Measurements from ENCODE around the gene GRXCR2.
"Not testable (repeated sequence)": the region's sequence is repeated elsewhere in the genome, so short reads cannot be mapped to it uniquely, and the experiment has no call there.

GRXCR2 gene

DNA sequence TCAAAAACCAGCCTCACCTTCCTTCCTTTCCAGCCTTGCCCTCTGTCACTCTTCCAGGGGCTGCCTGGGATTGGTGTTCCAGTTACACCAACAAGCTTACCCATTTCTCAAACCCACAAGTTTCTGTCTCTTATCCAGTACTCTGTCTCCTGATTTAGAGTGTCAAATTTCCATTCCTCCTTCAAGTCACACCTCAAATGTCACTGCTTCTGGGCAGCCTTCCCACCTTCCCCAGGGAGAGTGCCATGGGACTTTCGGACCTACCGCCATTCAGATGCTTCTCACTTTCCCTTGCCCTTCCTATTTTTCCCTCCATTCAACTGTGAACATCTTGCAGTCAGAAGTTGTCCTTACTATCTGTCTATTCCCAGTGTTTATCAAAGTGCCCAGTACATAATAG, 2.0 kb upstream of the GRXCR2 start:
- DNase-seq: no peak

DNA sequence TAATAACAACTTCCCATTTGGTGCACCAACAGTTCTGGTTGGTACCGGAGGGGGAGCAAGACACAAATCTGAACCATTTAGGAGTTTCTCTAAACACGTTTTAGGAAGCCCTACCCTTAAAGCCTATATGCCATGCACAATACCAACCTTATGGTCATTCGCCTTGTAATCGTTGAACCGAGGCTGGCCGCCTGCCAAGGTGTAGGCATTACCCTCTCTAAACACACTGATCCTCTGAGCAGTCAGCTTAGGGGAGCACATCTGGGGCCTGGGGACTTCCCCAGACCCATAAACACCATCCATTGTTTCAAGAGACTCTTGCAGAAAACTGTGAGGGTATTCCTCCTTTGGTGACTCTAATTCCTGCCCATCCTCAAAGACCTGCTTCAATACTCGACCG, 328 bp downstream of the GRXCR2 start:
- no peak for DNase-seq

DNA sequence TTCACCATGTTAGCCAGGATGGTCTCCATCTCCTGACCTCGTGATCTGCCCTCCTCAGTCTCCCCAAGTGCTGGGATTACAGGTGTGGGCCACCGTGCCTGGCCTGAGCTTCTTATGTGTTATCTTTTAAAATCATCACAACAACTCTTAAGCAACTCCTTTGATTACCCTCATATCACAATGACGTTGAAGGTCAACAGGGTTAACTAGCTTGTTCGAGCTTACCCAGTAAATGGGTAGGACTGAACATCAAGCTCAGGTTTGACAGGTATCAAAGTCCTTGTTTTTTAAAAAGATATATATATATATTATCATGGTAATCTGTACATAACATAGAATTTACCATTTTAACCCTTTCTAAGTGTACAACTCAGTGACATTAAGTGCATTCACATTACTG, 3.1 kb downstream of the GRXCR2 start:
- no peak for DNase-seq

DNA sequence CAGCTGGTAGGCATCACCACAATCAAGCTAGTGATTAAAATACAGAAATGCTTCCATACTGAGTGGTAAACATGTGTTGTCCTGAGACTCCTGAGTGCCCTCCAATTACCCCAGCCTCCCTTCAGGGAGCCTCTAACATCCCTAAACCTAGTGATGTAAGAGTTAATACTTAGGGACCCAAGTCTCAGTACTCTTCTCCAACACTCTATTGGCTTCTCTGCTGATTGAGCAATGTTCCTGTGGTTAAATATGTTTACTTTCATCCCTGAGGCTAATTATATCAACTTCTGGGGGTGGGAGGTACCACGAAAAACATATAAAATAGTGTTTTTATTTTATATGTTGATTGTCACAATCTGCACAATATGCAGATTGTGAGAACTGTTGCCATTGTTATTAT, 5.0 kb downstream of the GRXCR2 start:
- DNase-seq: no peak

DNA sequence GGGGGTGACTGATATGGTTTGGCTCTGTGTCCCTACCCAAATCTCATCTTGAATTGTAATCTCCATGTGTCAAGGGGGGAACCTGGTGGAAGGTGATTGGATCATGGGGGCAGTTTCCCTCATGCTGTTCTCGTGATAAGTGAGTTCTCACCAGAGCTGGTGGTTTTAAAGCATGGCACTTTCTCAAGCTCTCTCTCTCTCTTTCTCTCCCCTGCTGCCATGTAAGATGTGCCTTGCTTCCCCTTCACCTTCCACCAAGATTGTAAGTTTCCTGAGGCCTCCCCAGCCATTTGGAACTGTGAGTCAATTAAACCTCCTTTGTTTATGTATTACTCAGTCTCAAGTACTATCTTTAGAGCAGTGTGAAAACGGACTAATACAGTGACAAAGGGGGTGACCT, 8.4 kb downstream of the GRXCR2 start:
- DNase-seq: not testable (repeated sequence)

DNA sequence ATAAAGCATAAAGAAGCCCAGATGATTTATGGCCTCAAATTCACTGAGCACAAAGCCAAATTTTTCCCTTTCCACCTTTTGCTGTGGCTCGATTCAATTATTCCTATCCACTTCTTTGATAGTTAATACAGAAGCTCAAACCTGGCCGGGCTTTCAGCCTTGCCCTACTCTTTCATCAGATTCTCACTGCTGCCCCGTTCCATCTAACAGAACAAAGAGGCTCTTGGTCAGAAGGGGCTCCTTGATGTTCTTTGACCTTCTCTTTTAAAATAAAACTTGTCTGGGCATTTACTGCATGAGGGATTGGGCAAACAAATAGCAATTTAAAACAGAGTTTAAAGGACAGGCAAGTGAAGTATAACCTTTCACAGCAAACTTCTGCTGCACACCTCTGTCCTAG, 9.8 kb downstream of the GRXCR2 start:
- no peak for DNase-seq

DNA sequence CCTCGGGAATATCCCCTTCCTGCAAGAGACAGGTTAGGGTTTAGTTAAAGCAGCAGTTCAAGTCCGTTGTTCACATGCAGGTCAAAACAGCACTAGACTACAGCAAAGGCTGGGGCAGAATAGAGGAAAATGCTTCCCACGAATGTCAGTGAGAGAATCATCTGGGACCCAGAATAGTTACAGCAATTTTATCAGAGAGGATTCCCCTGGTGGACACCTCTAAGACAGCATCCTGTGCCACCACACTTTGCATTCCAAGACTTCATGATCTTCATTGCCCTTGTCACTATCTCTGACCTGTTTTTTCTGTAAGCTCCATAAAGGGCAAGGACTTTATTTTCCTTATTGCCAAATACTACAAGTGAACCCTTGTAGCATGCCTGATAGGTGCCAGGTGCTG, 12.9 kb downstream of the GRXCR2 start:
- DNase-seq: no peak

DNA sequence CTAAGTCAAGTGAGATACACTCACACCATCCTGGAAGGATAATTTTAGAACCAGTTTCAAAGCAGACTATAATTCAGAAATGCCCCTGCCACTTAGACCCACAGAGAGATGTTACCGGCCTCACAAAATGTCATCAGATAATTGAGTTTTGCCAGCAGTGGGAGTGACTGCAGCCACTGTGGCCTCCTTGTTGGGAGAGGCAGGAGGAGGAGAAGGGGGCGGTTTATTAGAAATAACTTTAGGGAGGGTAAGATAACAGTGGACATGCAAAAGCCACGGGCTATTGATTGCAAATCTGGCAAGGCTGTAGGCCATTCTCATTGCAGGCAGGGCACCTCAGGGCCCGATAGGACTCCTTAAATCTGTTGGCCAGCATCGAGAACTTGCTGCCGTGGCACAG, 13.4 kb downstream of the GRXCR2 start:
- no peak for DNase-seq

DNA sequence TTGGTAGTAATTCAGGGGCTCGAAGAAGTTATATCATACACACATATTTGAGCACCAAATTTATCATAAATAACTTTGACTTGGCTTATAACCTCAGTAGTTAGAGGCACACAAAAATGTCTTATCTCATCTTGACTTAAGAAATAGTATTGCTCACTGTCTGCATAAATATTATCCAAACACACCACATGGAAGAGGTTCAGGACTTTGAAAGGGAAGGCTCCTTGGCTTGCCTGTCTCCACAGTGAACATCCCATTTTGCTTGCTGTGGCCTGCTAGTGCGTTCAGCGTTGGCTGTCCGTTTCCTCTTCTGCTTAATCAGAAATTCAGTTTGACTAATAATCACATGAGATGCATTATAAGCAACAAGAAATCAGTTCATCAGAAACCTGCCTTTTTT, 13.9 kb downstream of the GRXCR2 start:
- no peak for DNase-seq

DNA sequence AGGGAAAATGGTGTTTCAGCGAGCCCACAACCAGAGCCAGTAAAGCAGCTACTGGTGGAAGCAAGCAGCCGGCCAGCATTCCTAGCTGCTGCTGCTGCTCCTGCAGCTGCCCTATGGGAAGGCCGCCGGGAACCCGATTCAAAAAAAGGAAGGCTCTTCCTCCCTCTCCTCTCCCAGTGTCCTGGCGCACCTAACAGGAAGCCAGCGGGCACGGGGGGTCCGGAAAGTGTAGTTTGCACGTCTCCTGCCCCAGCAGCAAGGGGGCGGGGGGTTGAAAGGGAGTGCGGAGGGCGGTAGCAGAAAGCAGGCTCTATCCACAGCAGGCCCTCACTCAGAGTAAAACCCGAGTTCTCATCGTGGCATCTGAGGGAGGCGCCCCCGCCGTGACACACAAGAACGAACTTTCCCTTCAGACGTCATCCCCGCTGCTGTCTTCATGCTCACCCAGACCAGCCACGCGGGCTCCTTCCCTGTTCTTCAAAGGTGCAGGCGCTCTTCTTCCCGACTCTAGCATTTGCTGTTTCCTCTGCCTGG, 16.5 kb downstream of the GRXCR2 start:
- no peak for DNase-seq

DNA sequence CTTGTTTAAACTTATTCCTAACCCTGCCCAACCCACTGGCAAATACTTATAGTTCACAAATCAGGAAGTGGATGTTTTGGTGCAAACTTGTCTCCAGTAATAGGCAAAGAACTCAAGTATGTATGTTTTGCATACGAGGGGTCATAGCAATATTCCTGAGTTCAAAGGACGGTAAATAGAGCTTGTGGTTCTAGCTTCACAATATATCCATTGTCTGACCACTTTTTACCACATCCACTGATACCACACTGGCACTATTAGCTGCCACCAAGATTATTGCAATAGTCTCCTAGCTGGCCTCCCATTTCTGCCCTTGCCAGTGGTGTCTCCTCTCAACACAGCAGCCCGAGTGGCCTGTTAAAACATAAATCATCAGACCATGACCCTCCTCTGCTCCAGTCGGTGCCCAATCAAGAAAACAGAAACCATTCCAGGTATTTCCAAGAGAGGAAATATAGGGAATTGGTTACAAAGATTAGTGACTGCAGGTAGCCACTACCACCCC, 17.0 kb downstream of the GRXCR2 start:
- no peak for DNase-seq

DNA sequence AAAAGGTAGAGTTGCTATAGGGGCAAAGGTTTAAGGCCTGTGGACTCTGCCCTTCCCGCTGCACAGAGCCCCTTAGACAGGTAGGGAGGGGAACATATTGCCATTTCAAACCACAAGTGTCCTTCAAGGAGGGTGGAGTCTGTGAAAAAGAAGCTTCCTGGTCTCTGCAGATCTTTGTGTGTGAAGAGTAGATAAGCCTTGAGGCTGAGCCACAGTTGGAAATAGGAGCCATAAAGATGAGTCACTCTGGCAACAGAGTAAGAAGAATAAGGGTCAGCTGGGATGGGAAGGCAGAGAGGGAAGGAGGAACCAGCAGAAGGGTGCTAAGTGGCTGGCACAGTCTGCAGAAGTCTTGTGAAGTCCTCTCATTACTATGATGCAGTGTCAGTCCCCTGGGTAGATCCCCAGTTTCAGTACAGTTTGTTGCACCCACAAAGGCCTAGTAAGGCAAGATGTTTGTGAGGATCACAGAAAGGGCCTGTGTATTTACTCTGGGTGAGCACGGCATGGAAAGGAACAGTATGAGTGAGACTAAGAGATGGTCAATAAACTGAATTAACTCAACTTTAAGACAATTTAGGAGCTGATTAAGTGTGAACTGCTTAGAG, 18.1 kb downstream of the GRXCR2 start:
- no peak for DNase-seq

DNA sequence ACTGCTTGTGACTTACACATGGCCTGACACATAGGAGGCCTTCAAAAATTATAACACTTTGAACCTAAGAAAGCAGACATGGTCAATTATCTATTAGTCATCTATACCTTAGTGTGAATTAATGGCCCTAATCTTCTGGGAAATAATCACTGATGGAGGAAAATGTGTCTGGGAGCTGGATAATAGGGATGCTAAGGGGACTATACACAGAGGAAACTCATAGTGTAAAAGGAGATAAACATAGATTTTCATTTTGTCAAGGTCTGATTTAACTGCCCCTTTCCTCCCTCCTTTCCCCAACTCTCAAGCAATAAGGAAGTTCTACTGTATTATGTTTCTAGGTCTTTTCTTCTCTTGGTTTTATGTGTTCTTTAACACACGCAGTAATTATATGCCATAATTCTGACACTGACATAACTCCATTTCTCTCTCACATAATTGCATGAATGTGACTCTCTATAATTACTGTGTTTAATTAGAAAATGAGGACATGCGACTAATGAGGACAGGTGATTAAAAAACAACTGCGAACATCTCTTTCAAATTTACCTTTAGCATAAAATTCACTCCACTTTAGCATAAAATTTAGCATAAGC, 18.9 kb downstream of the GRXCR2 start:
- no peak for DNase-seq

DNA sequence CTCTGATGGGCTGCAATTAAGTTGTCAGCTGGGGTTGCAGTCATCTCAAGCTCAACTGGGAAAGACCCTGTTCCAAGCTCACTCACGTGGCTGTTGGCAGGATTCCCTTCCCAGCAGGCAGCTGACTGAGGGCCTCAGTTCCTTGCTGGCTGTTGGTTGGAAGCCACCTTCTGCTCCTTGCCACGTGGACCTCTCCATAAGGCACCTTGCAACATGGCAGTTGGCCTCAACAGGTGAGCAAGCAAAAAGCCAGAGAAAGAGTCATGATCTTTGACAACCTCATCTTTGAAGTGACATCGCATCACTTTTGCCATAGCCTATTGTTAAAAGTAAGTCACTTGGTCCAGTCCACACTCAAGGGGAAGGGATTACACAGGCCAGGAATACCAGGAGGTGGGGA, 19.8 kb downstream of the GRXCR2 start:
- no peak for DNase-seq

DNA sequence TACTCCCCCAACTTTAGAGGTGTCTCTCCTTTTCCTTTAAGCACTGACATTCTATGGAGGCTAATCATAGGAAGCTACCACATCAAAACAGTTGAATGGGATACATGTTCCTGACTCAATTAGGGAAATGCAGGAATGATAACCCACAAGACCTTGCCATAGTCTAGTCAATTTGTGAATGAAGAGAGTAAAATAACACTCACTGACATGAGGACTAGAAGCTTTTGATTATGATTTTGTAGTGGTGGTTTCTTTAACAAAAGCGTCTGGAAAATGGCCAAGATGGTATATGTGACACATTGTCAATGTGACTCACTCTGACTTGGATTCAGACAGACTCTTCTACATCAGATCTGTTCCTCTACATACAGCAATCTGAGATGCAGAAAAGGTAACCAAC, 24.0 kb downstream of the GRXCR2 start:
- DNase-seq: no peak

DNA sequence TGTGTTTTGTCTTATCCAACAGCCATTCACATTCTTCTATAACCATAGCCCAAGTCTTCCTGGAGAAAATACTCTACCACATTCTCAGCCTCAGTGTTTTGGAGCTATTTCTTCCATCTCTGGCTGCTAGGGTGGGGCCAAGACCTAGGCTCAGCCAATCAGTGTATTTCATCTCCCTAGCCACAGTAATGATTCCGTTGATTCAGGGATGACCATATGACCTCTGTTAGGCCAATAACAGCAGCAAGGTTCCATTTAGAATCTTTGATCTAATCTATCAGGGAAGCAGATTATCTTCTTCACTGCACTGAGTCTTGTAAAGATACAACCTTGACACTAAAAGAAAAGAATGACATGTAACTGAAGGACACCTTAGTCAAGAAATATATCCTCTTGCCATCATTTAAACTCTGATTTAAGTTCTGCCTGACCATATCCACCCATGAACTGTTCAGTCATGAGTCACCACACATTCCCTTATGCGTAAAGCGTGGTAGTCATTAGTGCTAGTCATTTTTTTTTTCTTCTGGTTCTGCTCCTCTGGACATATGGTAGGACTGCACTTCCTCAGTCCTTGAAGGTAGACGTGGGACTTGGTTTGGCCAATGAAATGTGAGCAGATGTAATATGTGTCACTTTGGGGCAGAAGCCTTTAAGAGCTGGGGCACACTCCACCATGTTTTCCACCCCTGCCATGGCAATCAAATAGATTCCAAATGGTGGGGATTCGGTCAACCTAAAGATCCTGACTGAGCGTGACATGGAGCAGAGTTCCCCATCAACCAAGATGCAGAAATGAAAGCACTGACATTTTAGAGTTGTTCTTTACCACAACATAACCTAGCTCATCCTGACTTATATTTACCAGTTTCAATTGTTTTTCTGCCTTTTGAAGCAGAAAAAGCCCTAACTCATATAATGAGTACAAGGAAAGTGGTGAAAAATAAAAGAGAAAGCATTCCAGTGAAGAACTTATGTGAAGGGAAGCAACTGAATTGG, 25.0 kb downstream of the GRXCR2 start:
- DNase-seq: no peak

DNA sequence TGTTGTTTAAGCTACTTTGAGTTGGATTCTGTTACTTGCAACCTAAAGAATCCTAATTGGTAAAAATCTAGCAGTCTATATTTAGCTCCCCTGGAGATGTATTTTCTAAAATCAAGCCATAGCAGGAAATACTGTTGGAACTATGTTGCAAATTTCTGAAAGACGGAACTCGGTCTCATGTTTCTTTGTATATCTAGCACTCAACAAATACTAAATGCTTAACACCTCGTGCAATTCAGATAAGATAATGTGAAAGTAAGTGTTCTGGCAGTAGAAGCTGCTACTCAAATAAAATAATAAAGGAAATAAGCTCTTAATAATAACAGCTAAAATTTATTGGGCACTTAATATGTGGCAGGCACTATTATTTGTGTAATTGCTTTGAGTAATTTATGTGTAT, 26.7 kb downstream of the GRXCR2 start:
- DNase-seq: no peak

DNA sequence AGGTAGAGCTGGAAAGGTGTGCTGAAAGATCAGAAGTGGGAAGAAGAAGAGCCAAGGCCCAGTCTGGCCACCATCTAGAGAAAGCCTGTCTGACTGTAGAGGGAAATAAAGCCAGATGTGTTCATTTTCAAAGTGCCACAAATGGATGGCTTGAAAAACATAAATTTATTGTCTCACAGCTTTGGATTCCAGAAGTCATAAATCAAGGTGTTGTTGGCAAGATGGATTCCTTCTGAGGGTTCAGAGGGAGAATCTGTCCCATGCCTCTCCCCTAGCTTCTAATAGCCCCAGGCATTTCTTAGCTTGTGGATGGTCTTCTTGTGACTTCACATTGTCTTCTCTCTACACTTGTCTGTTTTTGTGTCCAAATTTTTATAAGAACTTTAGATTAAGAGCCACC, 31.5 kb downstream of the GRXCR2 start:
- DNase-seq: no peak

DNA sequence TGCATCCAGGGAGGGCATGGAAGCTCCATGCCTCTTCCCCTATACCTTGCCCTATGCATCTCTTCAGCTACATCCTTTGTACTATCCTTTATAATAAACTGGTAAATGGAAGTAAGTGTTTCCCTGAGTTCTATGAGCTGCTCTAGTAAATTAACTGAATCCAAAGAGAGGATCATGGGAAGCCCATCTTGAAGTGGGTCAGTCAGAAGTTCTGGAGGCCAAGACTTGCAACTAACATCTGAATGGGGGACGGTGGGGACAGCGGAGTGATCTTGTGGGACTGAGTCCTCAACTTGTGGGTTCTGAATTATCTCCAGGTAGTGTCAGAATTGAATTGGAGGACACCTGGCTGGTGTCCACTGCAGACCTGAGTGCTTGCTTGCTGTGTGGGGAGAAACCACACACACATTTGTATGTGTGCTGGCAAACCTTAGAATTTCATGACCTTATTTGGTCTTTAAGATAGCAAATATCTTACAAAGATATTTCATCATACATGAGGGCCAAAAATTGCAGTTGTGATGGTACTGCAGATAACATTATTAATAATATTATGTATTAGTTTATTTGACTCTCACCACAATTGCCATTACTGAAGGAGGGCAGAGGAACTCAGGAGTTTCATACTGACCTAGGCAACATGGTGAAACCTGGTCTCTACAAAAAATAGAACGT, 32.2 kb downstream of the GRXCR2 start:
- DNase-seq: no peak

DNA sequence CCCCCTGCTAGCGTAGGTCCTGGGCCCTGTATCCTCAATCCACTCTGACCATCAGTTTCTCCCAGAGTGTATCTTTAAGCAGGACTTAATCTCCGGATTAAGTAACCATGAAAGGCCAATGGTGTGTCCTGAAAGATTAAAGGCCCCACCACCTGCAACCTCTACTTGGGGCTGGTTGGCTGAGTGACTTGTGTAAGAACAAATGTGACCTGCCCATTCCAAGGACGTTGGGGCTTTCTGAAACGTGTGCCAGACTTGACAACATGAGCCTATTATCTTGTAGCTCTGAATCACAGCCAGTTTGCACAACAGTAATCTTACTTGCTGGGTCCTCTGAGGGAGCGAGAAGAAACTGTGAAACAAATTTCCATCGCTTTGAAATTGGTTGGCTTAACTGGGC, 34.5 kb downstream of the GRXCR2 start:
- DNase-seq: no peak

DNA sequence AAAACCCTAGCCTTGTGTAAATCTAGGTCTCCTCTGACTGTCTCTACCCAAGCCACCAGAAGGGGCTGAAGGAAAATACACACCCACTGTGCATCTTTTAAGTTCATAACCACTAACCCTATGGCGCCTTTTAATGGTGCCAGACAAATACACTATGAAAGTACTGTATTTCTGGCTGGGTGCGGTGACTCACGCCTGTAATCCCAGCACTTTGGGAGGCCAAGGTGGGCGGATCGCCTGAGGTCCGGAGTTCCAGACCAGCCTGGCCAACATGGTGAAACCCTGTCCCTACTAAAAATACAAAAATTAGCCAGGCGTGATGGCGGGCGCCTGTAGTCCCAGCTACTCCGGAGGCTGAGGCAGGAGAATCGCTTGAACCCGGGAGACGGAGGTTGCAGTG, 36.6 kb downstream of the GRXCR2 start:
- not testable (repeated sequence) for DNase-seq

DNA sequence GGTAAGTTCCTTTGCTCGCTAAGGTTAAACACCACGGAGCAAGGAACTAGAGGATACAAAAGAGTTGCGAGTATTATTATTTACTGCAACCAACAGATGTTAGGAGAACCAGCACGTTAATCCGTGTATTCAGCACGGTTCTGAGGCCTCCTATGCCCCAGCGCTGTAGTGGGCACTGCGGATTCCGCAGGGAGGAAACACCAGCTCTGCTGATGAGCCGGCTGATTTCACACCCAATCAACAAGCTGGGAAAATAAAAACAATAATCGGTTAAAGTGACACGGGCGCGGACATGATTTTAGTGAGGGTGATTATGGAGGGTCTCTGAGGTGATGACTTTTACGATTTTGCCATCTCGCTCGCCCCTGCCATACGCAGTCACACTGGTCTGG, 37.0 kb downstream of the GRXCR2 start:
- no peak for DNase-seq

Data from activated CD4-positive, CD25-positive, alpha-beta regulatory T cell treated with anti-CD3 and anti-CD28 coated beads, Interleukin-2, amount 50 U/mL, for 72 hours (primary cell).